C4-2B (cell line): ENCODE data around the gene CNPY4.

Experiments
- H3K27ac ChIP-seq: fragments of 450-650 bp; 2 replicates; pipeline ENCODE4 v1.5.1; 2017
- ZFX ChIP-seq: fragments of 450-650 bp; IDR thresholded peaks from 2 replicates; pipeline ENCODE4 v1.6.1; 2017
- TF ChIP-seq, protein P1 (sequence below): fragments of 450-650 bp; conservative IDR thresholded peaks from 2 replicates; pipeline ENCODE4 v1.5.1; 2017; ENCODE audit warnings: mild to moderate bottlenecking

CNPY4 gene

DNA sequence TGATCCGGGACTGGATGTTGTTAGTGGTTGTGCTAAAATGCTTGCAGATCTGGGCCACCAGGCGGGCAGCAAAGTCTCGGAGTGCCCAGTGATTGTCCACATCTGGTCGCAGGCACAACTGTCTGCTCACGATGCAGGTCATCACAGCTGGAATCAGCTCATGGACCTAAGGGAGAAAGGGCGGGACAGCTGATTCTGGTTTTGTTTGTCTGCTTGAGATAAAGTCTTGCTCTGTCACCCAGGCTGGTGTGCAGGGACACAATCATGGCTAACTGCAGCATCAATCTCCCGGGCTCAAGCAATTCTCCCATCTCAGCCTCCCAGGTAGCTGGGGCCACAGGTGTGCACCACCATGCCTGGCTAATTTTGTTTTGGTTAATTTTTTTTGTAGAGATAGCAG, 8.3 kb upstream of the CNPY4 start:
- no peak for TF ChIP-seq ZFX
- TF ChIP-seq, protein P1, sequence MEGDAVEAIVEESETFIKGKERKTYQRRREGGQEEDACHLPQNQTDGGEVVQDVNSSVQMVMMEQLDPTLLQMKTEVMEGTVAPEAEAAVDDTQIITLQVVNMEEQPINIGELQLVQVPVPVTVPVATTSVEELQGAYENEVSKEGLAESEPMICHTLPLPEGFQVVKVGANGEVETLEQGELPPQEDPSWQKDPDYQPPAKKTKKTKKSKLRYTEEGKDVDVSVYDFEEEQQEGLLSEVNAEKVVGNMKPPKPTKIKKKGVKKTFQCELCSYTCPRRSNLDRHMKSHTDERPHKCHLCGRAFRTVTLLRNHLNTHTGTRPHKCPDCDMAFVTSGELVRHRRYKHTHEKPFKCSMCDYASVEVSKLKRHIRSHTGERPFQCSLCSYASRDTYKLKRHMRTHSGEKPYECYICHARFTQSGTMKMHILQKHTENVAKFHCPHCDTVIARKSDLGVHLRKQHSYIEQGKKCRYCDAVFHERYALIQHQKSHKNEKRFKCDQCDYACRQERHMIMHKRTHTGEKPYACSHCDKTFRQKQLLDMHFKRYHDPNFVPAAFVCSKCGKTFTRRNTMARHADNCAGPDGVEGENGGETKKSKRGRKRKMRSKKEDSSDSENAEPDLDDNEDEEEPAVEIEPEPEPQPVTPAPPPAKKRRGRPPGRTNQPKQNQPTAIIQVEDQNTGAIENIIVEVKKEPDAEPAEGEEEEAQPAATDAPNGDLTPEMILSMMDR, result no peak
- no peak overlapping the region for H3K27ac ChIP-seq

DNA sequence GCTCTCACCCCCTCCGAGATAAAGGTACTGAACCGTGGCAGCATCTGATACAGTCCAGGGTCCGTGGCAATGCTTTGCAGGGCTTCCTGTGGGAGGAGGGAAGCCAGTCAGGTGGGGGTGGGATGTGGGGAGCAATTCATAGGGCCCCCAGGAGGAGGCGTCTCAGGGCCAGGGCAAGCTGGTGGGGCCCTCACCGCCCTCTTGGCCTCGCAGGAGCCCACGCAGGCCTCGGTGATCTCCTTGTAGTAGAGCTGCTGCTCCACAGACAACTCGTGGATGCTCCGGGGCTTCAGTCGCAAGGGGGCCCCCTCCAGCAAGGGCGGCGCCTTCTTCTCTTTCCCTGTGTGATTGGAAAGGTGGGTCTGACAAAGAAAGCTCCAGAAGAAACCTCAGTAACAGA, 7.5 kb upstream of the CNPY4 start:
- H3K27ac ChIP-seq, result no peak overlapping the region
- no peak for TF ChIP-seq ZFX
- TF ChIP-seq, protein P1, result no peak

DNA sequence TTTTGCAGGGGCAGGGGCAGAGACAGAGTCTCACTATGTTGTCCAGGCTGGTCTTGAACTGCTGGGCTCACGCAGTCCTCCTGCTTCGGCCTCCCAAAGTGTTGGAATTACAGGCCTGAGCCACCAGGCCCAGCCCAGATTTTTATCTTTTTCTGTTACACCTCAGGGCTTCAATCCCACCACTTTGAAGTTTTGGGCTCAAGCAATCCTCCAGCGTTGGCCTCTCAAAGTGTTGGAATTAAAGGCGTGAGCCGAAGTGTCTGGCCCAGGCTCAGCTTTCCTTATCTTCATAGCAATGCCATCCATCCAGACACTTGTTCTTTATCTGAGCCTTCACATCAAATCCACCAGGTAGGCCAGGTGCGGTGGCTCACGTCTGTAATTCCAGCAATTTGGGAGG, 4.4 kb upstream of the CNPY4 start:
- H3K27ac ChIP-seq, result no peak overlapping the region
- no peak for TF ChIP-seq ZFX
- TF ChIP-seq, protein P1, result no peak

DNA sequence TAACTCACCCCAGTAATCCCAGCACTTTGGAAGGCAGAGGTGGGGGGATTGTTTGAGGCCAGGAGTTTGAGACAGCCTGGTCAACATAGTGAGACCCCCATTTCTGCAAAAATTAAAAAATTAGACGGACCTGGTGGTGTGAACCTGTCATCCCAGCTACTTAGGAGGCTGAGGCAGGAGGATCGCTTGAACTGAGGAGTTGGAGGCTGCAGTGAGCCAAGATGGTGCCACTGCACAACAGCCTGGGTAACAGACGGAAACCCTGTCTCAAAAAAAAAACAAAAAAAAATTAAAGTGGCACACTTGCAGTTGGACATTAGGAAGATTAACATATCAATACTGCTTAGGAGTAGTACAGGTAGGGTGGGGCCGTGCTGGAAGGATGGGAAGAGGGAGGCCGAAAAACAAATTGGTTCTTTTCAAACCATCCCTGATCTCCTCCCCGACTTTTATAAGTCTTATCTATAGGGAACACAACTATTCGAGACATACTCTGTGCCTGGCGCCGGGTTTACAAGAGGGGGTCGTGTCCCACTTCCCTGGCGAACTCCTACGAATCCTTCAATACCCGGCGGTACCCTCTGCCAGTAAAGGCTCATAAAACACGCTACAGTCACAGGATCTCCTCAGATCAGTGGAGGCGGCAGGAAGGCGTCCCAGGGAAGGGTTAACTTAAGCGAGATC, 904 bp upstream of the CNPY4 start:
- TF ChIP-seq ZFX, result no peak
- TF ChIP-seq, protein P1, result no peak

DNA sequence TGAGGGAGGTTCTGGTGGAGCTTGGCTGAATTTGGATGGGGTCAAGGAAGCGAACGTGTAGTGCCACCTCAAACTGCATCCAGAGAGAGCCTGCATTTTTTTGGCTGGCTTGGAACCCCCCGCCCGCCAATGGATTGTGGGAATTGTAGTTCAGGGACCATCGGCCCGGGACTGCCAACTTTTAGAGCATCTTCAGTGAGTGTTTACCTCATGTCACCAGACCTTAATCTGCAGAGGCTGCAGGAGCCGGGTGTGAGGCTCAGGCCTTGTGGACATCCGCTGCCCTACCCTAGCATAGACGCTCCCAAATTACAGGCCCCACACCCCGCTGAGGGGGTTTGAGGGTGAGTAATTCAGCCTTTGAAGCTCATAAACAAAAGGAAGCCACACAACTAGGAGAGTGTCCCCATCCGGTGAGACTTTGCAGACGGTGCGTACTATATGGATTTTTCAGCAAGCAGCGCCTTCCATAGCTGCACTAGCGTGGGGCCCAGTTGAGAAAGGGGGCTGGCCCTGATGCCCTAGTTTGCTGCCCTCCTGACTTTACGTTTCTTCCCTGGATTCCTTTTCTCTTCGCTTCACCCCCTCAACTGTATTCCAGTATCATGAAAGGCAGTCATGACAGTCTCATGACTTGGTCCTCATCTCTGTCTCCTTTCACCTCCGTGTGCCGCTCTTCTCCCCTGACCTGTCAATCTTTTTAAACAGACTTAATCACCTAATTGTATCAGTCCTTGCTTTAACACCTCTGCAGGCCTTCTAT, 717 bp downstream of the CNPY4 start:
- H3K27ac ChIP-seq, result peak overlapping the region; percentile 85
- no peak for TF ChIP-seq ZFX
- TF ChIP-seq, protein P1, result no peak

More for the DNA sequence above, 904 bp upstream of the CNPY4 start:
- peak overlapping the region; percentile 85 for H3K27ac ChIP-seq

DNA sequence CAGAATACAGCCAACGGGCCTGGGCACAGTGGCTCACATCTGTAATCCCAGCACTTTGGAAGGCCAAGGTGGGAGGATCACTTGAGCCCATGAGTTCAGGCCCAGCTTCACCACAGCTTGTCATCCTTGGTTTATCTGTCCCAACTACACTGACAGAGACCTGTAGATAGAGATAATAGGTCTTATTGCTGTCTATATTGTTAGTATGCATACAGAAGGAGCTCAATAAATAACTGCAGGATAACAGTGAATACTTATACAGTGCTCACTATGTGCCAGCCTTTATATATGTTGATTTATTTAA, 1.3 kb downstream of the CNPY4 start:
- TF ChIP-seq ZFX, result no peak
- TF ChIP-seq, protein P1, result no peak
- 0 out of 2 replicates have a peak overlapping the region, but pooled peaks have one; percentile 85 for H3K27ac ChIP-seq

DNA sequence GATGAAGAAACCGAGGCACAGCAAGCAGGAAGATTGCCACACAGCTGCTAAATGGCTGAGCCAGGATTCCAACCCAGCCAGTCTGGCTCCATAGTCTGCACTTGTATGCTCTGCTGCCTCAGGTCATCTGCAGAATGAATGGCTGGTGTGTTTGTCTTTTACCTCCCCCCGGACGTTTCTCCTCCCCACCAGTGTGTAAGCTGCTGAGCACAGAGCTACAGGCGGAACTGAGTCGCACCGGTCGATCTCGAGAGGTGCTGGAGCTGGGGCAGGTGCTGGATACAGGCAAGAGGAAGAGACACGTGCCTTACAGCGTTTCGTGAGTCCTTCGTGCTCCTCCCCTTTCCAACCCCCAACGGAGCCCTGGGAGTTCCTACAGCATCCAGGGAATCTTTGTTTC, 2.6 kb downstream of the CNPY4 start:
- TF ChIP-seq ZFX, result no peak
- TF ChIP-seq, protein P1, result no peak
- H3K27ac ChIP-seq, result no peak overlapping the region
